RWPE1 (cell line): Measurements from ENCODE around the gene ANKS1A.
"Not testable (repeated sequence)": the region's sequence is repeated elsewhere in the genome, so short reads cannot be mapped to it uniquely, and the experiment has no call there.

Source experiments
- CTCF ChIA-PET: fragments of 350-600 bp; sonication (Branson Sonifier 250); formaldehyde crosslinking; extraction: SDS; loops from one replicate; lab custom pipeline; 2021; lab: Yijun Ruan, JAX
- POLR2A ChIA-PET: fragments of 400-600 bp; formaldehyde crosslinking; extraction: SDS; loops from one replicate; lab custom pipeline; 2020; ENCODE audit warnings: antibody characterized with exemption; ENCODE audit not compliant: low non-redundant PET; lab: Yijun Ruan, JAX
- DNase-seq: peaks from one replicate; pipeline ENCODE4 v3.0.0; 2012; ENCODE audit warnings: low spot score
- H3K27ac ChIP-seq: fragments of 450-650 bp; 2 replicates; pipeline ENCODE4 v1.5.1; 2017
- TF ChIP-seq, protein P1 (sequence below): fragments of 450-650 bp; conservative IDR thresholded peaks from 2 replicates; pipeline ENCODE4 v1.5.1; 2017; ENCODE audit warnings: low read depth, mild to moderate bottlenecking

The ANKS1A gene

DNA sequence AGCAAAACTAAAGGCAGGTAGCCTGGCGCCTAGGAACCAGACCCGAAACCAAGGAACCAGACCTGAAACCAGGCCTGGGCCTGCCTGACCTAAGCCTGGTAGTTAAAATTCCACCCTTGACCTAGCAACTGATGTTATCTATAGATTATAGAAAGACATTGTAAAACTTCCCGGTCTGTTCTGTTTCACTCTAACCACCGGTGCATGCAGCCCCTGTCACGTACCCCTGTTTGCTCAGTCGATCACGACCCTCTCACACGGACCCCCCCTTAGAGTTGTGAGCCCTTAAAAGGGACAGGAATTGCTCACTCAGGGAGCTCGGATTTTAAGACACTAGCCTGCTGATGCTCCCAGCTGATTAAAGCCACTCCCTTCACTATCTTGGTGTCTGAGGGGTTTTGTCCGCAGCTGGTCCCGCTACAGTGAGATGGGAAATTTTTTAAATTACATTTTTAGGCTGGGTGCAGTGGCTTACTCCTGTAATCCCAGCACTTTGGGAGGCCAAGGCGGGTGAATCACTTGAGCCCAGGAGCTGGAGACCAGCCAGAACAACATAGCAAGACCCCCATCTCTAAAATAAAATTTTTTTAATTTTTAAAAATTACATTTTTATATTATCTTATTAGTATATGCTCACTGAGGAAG lies 115.0 kb downstream of the ANKS1A start:
- H3K27ac ChIP-seq, POLR2A ChIA-PET, DNase-seq: not testable (repeated sequence)
- CTCF ChIA-PET = interaction anchor here (0.6 kb wide), 2 partner anchors 21 to 733 kb away, joined by 4 to 5 read pairs; no protein-coding TSS in a partner anchor

DNA sequence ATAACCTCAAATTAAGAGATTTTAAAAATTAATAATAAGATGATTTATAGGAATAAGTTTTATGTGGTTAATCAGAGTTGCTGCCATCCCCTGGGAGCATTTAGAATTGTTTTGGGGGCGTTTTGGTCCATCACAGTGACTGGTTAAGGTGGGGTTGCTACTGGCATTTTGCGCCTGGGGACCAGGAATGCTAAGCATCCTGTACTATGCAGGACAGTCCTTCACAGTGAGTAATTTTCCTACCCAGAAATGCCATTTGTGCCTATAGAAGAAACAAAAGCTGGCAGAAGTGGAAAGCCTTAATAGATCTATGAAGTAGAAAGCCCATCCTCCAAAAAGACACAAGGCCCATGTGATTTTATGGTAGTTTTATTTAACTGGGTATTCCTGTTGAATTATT lies 118.0 kb downstream of the ANKS1A start:
- H3K27ac ChIP-seq = no peak overlapping the region
- CTCF ChIA-PET = no interaction called here
- no peak for DNase-seq
- TF ChIP-seq, protein P1, sequence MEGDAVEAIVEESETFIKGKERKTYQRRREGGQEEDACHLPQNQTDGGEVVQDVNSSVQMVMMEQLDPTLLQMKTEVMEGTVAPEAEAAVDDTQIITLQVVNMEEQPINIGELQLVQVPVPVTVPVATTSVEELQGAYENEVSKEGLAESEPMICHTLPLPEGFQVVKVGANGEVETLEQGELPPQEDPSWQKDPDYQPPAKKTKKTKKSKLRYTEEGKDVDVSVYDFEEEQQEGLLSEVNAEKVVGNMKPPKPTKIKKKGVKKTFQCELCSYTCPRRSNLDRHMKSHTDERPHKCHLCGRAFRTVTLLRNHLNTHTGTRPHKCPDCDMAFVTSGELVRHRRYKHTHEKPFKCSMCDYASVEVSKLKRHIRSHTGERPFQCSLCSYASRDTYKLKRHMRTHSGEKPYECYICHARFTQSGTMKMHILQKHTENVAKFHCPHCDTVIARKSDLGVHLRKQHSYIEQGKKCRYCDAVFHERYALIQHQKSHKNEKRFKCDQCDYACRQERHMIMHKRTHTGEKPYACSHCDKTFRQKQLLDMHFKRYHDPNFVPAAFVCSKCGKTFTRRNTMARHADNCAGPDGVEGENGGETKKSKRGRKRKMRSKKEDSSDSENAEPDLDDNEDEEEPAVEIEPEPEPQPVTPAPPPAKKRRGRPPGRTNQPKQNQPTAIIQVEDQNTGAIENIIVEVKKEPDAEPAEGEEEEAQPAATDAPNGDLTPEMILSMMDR = no peak
- POLR2A ChIA-PET = no interaction called here

DNA sequence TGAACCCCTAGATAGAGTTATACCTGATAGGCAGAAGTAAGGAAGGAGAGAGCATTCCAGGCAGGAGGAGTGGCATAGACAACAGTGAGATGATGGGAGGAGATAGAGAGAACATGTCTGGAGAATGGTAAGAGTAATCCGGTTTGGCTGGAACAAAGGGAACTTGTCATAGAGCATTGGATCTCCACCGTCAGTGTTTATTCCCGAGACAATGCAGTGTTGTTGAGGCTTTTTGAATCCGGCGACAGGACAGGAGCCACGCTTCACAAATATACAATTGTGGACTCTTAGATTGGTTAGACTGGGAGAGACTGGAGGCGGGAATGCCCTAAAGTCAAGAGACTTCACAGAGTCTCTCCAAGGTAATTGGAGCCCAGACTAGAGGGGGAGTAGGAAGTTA lies 119.8 kb downstream of the ANKS1A start:
- TF ChIP-seq, protein P1 = no peak
- no peak overlapping the region for H3K27ac ChIP-seq
- no peak for DNase-seq
- ChIA-PET CTCF (no interaction called here), POLR2A (no interaction called here)

- TF ChIP-seq, protein P1 = no peak
- ChIA-PET CTCF (interaction anchor here (0.6 kb wide), 1 partner anchor 24 kb away, joined by 3 read pairs; no protein-coding TSS in a partner anchor), POLR2A (no interaction called here)
- no peak overlapping the region for H3K27ac ChIP-seq
- DNase-seq = no peak
These were observed 122.3 kb downstream of the ANKS1A start for GRCh38 chr6:35011096-35012041.

DNA sequence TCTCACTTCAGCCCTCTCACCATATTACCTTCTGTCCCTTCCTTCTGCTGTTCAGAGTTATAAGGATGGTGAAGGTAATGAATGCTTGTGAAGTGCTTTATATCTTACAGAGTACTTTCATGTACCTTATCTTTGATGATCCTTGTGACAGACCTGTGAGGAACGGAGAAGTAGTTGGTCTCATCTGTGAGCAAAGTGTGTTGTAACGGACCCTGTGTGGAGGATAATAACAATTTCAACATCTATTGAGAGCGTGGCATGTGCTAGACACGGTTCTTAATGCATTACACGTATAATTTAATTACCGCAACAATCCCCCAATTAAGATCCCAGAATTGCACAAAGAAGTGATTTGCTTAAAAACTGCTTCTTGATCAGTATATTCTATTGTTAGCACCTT lies 124.6 kb downstream of the ANKS1A start:
- TF ChIP-seq, protein P1 = no peak
- POLR2A ChIA-PET = no interaction called here
- DNase-seq = no peak
- CTCF ChIA-PET = no interaction called here
- H3K27ac ChIP-seq = no peak overlapping the region

- POLR2A ChIA-PET = no interaction called here
- CTCF ChIA-PET = no interaction called here
- no peak overlapping the region for H3K27ac ChIP-seq
- no peak for DNase-seq
- TF ChIP-seq, protein P1 = no peak
These were observed 125.3 kb downstream of the ANKS1A start for GRCh38 chr6:35014341-35014740.
